HepG2 (cell line): ENCODE data around the gene PEBP1. TPM values are rescaled to one million over a fixed set of nuclear protein-coding genes. Genes with fewer than 3 reads are reported as not detected.
A peak's percentile ranks its signal among the peaks of the same experiment; 100 is the strongest.

Experiments used
- ATAC-seq: fragments of 200-7000 bp; cut with Tn5 transposase; 3 replicates; pipeline ENCODE4 v1.9.1; 2020; ENCODE audit warnings: mild to moderate bottlenecking, moderate library complexity
- BruUV-seq: library from RNA; stranded (reverse); fragments of 400-500 nt; replicated peaks from 2 replicates; lab custom pipeline; 2021; lab: Mats Ljungman, UMichigan
- CTCF ChIA-PET: fragments of 300-600 bp; formaldehyde crosslinking; extraction: SDS; loops from one replicate; lab custom pipeline; 2021; ENCODE audit warnings: low total read pairs, inconsistent platforms, low intra/inter-chr PET ratio; lab: Yijun Ruan, JAX
- POLR2A ChIA-PET: fragments of 350-600 bp; sonication (Branson Sonifier 250); formaldehyde crosslinking; loops from one replicate; lab custom pipeline; 2020; ENCODE audit warnings: antibody characterized with exemption, inconsistent platforms; lab: Yijun Ruan, JAX
- DNase-seq: peaks from one replicate; pipeline ENCODE4 v3.0.0-alpha.2; 2015; ENCODE audit warnings: low spot score
- FAIRE-seq: peaks from 3 replicates; lab custom pipeline; 2011; peaks lifted over from hg19 to GRCh38; lab: Jason Lieb, UNC
- H2AFZ ChIP-seq: one replicate; pipeline ENCODE4 v1.6.1; 2011; ENCODE audit warnings: low read length, inconsistent platforms
- H3K27ac ChIP-seq: fragments of 300-600 bp; 3 replicates; pipeline ENCODE4 v1.8.0; 2011; ENCODE audit warnings: mixed run types, mild to moderate bottlenecking, mixed read lengths, low read length, inconsistent platforms; ENCODE audit not compliant: insufficient read depth; ENCODE audit errors: extremely low read length
- H3K27me3 ChIP-seq, 2 experiments: fragments of 200-600 bp in 1 of 2; 2 replicates in 1 of 2; 3 replicates in 1 of 2; pipeline versions ENCODE4 v1.6.0 to v1.8.0; 2011; ENCODE audit warnings: low read length in 2 of 2, mild to moderate bottlenecking in 2 of 2, moderate library complexity in 2 of 2, inconsistent platforms in 1 of 2; ENCODE audit not compliant: insufficient read depth in 2 of 2, control insufficient read depth in 1 of 2
- H3K36me3 ChIP-seq, 2 experiments: fragments of 200-600 bp in 1 of 2; replicated peaks in 1 of 2; 2 replicates in 1 of 2; 3 replicates in 1 of 2; pipeline versions ENCODE4 v1.5.1 to v1.8.0; 2011; ENCODE audit warnings: low read length in 2 of 2, inconsistent platforms in 1 of 2; ENCODE audit not compliant: insufficient read depth in 2 of 2, control insufficient read depth in 1 of 2
- H3K4me1 ChIP-seq: 2 replicates; pipeline ENCODE4 v1.5.1; 2012; ENCODE audit warnings: low read length, inconsistent platforms; ENCODE audit not compliant: insufficient read depth
- H3K4me2 ChIP-seq: 2 replicates; pipeline ENCODE4 v1.6.0; 2011; ENCODE audit warnings: low read depth, low read length, inconsistent platforms
- H3K4me3 ChIP-seq, 3 experiments: fragments of 200-600 bp in 1 of 3; sonication (generic), shearing (Covaris generic) in 1 of 3; replicated peaks in 1 of 3; 2 replicates each; pipeline ENCODE4 v1.5.1; 2011 to 2016; ENCODE audit warnings: low read length in 3 of 3, inconsistent platforms in 2 of 3, low read depth in 2 of 3, mild to moderate bottlenecking in 2 of 3, control low read depth in 1 of 3, mixed read lengths in 1 of 3; ENCODE audit not compliant: insufficient read depth in 1 of 3
- H3K79me2 ChIP-seq: one replicate; pipeline ENCODE4 v1.6.1; 2011; ENCODE audit warnings: low read length, inconsistent platforms; ENCODE audit not compliant: insufficient read depth
- H3K9ac ChIP-seq: 2 replicates; pipeline ENCODE4 v1.6.0; 2011; ENCODE audit warnings: mild to moderate bottlenecking, low read depth, low read length, inconsistent platforms; ENCODE audit not compliant: insufficient read depth
- H3K9me3 ChIP-seq: 2 replicates; pipeline ENCODE4 v1.5.1; 2012; ENCODE audit warnings: mild to moderate bottlenecking, low read length
- H4K20me1 ChIP-seq: 2 replicates; pipeline ENCODE4 v1.6.0; 2011; ENCODE audit warnings: inconsistent platforms, mild to moderate bottlenecking, low read length, moderate library complexity; ENCODE audit not compliant: insufficient read depth
- CCDC6 ChIP-seq: sonication (generic); formaldehyde crosslinking; IDR thresholded peaks from 2 replicates; pipeline ENCODE4 v1.8.1; 2022; ENCODE audit warnings: mild to moderate bottlenecking, missing genetic modification reagents, moderate library complexity
- DRAP1 ChIP-seq: IDR thresholded peaks from 2 replicates; pipeline ENCODE4 v1.6.1; 2016; ENCODE audit warnings: missing genetic modification reagents, missing compliant biosample characterization
- MAFG ChIP-seq: sonication (generic); formaldehyde crosslinking; IDR thresholded peaks from 2 replicates; pipeline ENCODE4 v1.5.1; 2020; ENCODE audit warnings: mild to moderate bottlenecking, missing genetic modification reagents
- NFYC ChIP-seq: IDR thresholded peaks from 2 replicates; pipeline ENCODE4 v1.6.1; 2016; ENCODE audit warnings: missing genetic modification reagents, missing compliant biosample characterization
- PHF21A ChIP-seq: sonication (generic); formaldehyde crosslinking; IDR thresholded peaks from 2 replicates; pipeline ENCODE4 v1.5.0; 2020; ENCODE audit warnings: mild to moderate bottlenecking, missing genetic modification reagents
- THAP8 ChIP-seq: sonication (generic); formaldehyde crosslinking; IDR thresholded peaks from 2 replicates; pipeline ENCODE4 v1.5.1; 2020; ENCODE audit warnings: missing genetic modification reagents, mild to moderate bottlenecking, borderline replicate concordance
- ZNF124 ChIP-seq: sonication (generic); formaldehyde crosslinking; IDR thresholded peaks from 2 replicates; pipeline ENCODE4 v1.4.0; 2020; ENCODE audit warnings: missing genetic modification reagents
- ZNF142 ChIP-seq: sonication (generic); formaldehyde crosslinking; IDR thresholded peaks from 2 replicates; pipeline ENCODE4 v1.4.0; 2020; ENCODE audit warnings: missing genetic modification reagents
- ZNF17 ChIP-seq: sonication (generic); formaldehyde crosslinking; IDR thresholded peaks from 2 replicates; pipeline ENCODE4 v1.5.0; 2020; ENCODE audit warnings: mild to moderate bottlenecking, missing genetic modification reagents
- ZNF20 ChIP-seq: sonication (generic); formaldehyde crosslinking; IDR thresholded peaks from 2 replicates; pipeline ENCODE4 v1.4.0; 2020; ENCODE audit warnings: mild to moderate bottlenecking, moderate library complexity, missing genetic modification reagents
- ZNF24 ChIP-seq: fragments of 450-650 bp; IDR thresholded peaks from 2 replicates; pipeline ENCODE4 v1.6.1; 2017; ENCODE audit warnings: antibody characterized with exemption, mild to moderate bottlenecking
- ZNF780A ChIP-seq: sonication (generic); formaldehyde crosslinking; IDR thresholded peaks from 2 replicates; pipeline ENCODE4 v1.8.0; 2022; ENCODE audit warnings: mild to moderate bottlenecking, missing genetic modification reagents, moderate library complexity
- WGBS: methylation state at CpG from one replicate; pipeline ENCODE4 v1.1.6; 2017; ENCODE audit warnings: low lambda C conversion rate; 5-methylcytosine and 5-hydroxymethylcytosine counted together
- in situ Hi-C: cut with HindIII; loops from 2 replicates; pipeline ENCODE4 v1.10.0; 2017; ENCODE audit warnings: low pct_unique_long_range_greater_than_20kb; ENCODE audit not compliant: extremely low pct_ligation_motif_present
- intact Hi-C: fragments of 100-400 bp; cut with micrococcal nuclease; formaldehyde crosslinking; loops from one replicate; pipeline ENCODE4 v1.10.0; 2022; ENCODE audit not compliant: unreplicated experiment
- polyA plus RNA-seq, 8 experiments: library from polyadenylated mRNA; depleted of rRNA in 3 of 8; stranded (reverse) in 7 of 8; unstranded in 1 of 8; fragments of >200 nt; fragmentation: Illumina TruSeq in 4 of 8; extraction: Trizol in 4 of 8; gene quantifications; 2 replicates each; pipeline versions ENCODE4 v1.2.1 to v1.2.3, GENCODE V29; 2011 to 2016; ENCODE audit warnings: low read depth in 4 of 8, missing spikeins in 1 of 8, mixed read lengths in 1 of 8; ENCODE audit not compliant: insufficient read depth in 1 of 8
- total RNA-seq, 5 experiments: library from RNA; depleted of rRNA; stranded (reverse); fragments of >200 nt; fragmentation: Illumina TruSeq; extraction: Trizol; gene quantifications; 2 replicates each; pipeline ENCODE4 v1.2.3, GENCODE V29; 2016; ENCODE audit warnings: low read depth in 1 of 5
- TF ChIP-seq, protein P1 (sequence below): IDR thresholded peaks from 2 replicates; pipeline ENCODE4 v1.6.1; 2016; ENCODE audit warnings: control low read depth
- TF ChIP-seq, protein P2 (sequence below): IDR thresholded peaks from 2 replicates; pipeline ENCODE4 v1.6.1; 2016; ENCODE audit warnings: low read depth, control low read depth

Gene PEBP1
- total and polyA plus RNA-seq, 2 of the 13 experiments (the other 11 are each of a cell fraction or from before 2014, with no cell fraction given): 538 to 1,505 TPM

DNA sequence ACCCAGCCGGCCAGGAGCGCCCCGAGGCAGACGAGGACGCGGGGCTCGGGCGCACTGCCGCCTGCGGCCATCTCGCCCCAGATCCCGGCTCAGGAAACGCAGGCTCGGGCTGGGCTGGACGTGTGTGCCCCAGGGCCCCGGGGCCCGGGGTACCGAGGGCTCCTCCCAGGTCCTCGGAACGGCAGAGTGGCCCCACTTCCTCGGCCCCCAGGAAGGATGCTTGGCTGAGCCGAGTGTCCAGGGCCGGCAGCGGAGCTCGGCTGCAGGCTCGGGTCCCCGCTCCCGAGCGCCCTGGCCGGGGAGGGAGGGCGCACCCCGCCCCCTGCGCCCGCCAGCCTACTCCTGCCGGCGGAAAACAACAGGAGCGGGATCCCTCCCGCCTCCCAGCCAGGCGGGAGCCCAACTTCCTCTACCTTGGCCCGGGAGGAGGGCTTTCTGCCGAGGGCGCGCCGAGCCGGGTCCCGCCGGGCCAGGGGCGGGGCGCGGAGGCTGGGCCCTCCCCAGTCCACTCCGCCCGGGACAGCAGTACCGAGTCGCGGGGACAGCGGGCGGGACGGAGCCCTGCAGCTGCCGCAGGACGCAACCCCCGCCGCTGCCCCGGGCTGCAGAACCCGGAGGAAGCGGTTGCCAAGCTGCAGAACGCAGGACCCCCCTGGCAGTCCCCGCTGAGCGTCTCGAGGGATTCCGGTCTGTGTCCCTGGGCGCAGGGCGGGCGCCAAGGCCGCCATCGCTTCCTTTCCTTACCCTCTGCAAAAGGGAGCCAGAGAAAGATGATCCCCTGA, 32.1 kb upstream of the PEBP1 start, which contains the start of gene VSIG10:
Gene VSIG10, minus strand, starts transcription at position 411 of the 782 bp plus-strand sequence. Its CDS starts 340 bp downstream, at position 71.
- Histone ChIP-seq H4K20me1 (no peaks in the 10 kb centered on the region), H3K4me2 (peak within 1 kb of the TSS; percentile 92), H3K79me2 (no peaks in the 10 kb centered on the region), H3K9ac (peak within 1 kb of the TSS; percentile 80), H2AFZ (peak within 1 kb of the TSS; percentile 76), H3K27ac (peak within 1 kb of the TSS; percentile 79), H3K4me1 (peaks cover 41% of the 10 kb centered on the region), H3K4me3 (peak within 1 kb of the TSS; percentile 82 to 91 (median 85)), H3K9me3 (no peaks in the 10 kb centered on the region), H3K27me3 (no peaks in the 10 kb centered on the region), H3K36me3 (no peaks in the 10 kb centered on the region; a peak in 1 of 5 replicates)
- ATAC-seq (peak; percentile 91), DNase-seq (peak; percentile 71), FAIRE-seq (no peak)
- ChIA-PET CTCF (no interaction called here), POLR2A (interaction anchor here (0.9 to 2.0 kb wide), 10 partner anchors 12 to 51 kb away, joined by 3 to 10 read pairs (median 4); partner anchors contain the start of genes PEBP1 and WSB2)
- no TSS peak for BruUV-seq
- 4% methylated on average over 11 of the region's 75 CpGs for WGBS
- in situ Hi-C loops: no loop called here
- intact Hi-C loops: loop anchor here (1.0 to 5.0 kb wide), 2 partner anchors 42 to 226 kb away; partner anchors contain the start of gene WSB2
- TF ChIP-seq PHF21A (CRISPR knock-in tag) (peak; percentile 72; the same call in 1 of the 2 replicates), MAFG (CRISPR knock-in tag) (no peak), ZNF20 (CRISPR knock-in tag) (0 out of 2 replicates have a peak, but pooled peaks have one; percentile 39), CCDC6 (CRISPR knock-in tag) (0 out of 2 replicates have a peak, but pooled peaks have one; percentile 16), ZNF24 (no peak), THAP8 (CRISPR knock-in tag) (peak; percentile 64; the same call in 1 of the 2 replicates), ZNF124 (no peak), ZNF142 (CRISPR knock-in tag) (0 out of 2 replicates have a peak, but pooled peaks have one; percentile 27), ZNF780A (CRISPR knock-in tag) (no peak), ZNF17 (CRISPR knock-in tag) (no peak), DRAP1 (CRISPR knock-in tag) (peak; percentile 55; the same call in 1 of the 2 replicates), NFYC (CRISPR knock-in tag) (no peak)
- TF ChIP-seq, protein P1, sequence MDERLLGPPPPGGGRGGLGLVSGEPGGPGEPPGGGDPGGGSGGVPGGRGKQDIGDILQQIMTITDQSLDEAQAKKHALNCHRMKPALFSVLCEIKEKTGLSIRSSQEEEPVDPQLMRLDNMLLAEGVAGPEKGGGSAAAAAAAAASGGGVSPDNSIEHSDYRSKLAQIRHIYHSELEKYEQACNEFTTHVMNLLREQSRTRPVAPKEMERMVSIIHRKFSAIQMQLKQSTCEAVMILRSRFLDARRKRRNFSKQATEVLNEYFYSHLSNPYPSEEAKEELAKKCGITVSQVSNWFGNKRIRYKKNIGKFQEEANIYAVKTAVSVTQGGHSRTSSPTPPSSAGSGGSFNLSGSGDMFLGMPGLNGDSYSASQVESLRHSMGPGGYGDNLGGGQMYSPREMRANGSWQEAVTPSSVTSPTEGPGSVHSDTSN: no peak
- TF ChIP-seq, protein P2, sequence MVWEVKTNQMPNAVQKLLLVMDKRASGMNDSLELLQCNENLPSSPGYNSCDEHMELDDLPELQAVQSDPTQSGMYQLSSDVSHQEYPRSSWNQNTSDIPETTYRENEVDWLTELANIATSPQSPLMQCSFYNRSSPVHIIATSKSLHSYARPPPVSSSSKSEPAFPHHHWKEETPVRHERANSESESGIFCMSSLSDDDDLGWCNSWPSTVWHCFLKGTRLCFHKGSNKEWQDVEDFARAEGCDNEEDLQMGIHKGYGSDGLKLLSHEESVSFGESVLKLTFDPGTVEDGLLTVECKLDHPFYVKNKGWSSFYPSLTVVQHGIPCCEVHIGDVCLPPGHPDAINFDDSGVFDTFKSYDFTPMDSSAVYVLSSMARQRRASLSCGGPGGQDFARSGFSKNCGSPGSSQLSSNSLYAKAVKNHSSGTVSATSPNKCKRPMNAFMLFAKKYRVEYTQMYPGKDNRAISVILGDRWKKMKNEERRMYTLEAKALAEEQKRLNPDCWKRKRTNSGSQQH: no peak
